ENCODE results near the gene NFIB. TPM values are rescaled to one million over a fixed set of nuclear protein-coding genes. Genes with fewer than 3 reads are reported as not detected.

NFIB gene
- total and polyA plus RNA-seq, 4 donors, result 10.8 to 278 (median 88.6) TPM

- ATAC-seq (ENCODE audit: low FRiP score) (no peak), DNase-seq (no peak)
- Histone ChIP-seq H3K4me1 (ENCODE audit: control insufficient read depth in 1 of 2, insufficient read depth in 2 of 2, low read length in 2 of 2) (no peaks in the 10 kb centered on the region), H3K27me3 (ENCODE audit: control insufficient read depth in 1 of 2, insufficient read depth in 2 of 2, low read length in 1 of 2) (no peaks in the 10 kb centered on the region), H3K9me3 (ENCODE audit: control insufficient read depth, low read length) (no peaks in the 10 kb centered on the region), H3K4me3 (ENCODE audit: low read length in 2 of 2) (no peak overlapping the region), H3K27ac (ENCODE audit: low read depth in 1 of 2, low read length in 2 of 2) (no peak overlapping the region), H3K36me3 (ENCODE audit: control insufficient read depth in 1 of 2, insufficient read depth in 2 of 2, low read length in 1 of 2) (no peaks in the 10 kb centered on the region)
- intact Hi-C loops (cut with DNase I), result no loop called here
Observed at GRCh38 chr9:14325147-14325546, 11.2 kb upstream of the NFIB start.

- Histone ChIP-seq H3K9me3 (ENCODE audit: control insufficient read depth, low read length) (no peaks in the 10 kb centered on the region), H3K4me3 (ENCODE audit: low read length in 2 of 2) (no peak overlapping the region), H3K4me1 (ENCODE audit: control insufficient read depth in 1 of 2, insufficient read depth in 2 of 2, low read length in 2 of 2) (no peaks in the 10 kb centered on the region), H3K27ac (ENCODE audit: low read depth in 1 of 2, low read length in 2 of 2) (peak overlapping the region in 1 of 2 donors; percentile 82), H3K27me3 (ENCODE audit: control insufficient read depth in 1 of 2, insufficient read depth in 2 of 2, low read length in 1 of 2) (no peaks in the 10 kb centered on the region), H3K36me3 (ENCODE audit: control insufficient read depth in 1 of 2, insufficient read depth in 2 of 2, low read length in 1 of 2) (no peaks in the 10 kb centered on the region)
- intact Hi-C loops (cut with DNase I), result loop anchor here in 1 of 2 donors (2.0 to 5.0 kb wide), 3 partner anchors 29 to 409 kb away; no protein-coding TSS in a partner anchor
- DNase-seq, result no peak
- 61 to 75% methylated on average over 2 of the region's 2 CpGs for WGBS, 2 donors
- ATAC-seq (ENCODE audit: low FRiP score), result no peak
Observed at GRCh38 chr9:14323985-14324650, 10.2 kb upstream of the NFIB start.

GRCh38 chr9:14323083-14323971 is 9.4 kb upstream of the NFIB start:
- H3K36me3 ChIP-seq (ENCODE audit: control insufficient read depth in 1 of 2, insufficient read depth in 2 of 2, low read length in 1 of 2), result no peaks in the 10 kb centered on the region
- DNase-seq (no peak), ATAC-seq (ENCODE audit: low FRiP score) (no peak)
- 5% methylated on average over 17 of the region's 17 CpGs for WGBS, 2 donors
- peak overlapping the region; percentile 82 to 87 for H3K27ac ChIP-seq (ENCODE audit: low read depth in 1 of 2, low read length in 2 of 2)
- H3K4me3 ChIP-seq (ENCODE audit: low read length in 2 of 2), result peak overlapping the region; percentile 54 to 79
- H3K9me3 ChIP-seq (ENCODE audit: control insufficient read depth, low read length), result no peaks in the 10 kb centered on the region
- no peaks in the 10 kb centered on the region for H3K27me3 ChIP-seq (ENCODE audit: control insufficient read depth in 1 of 2, insufficient read depth in 2 of 2, low read length in 1 of 2)
- intact Hi-C loops (cut with DNase I), result loop anchor here in 1 of 2 donors (2.0 to 5.0 kb wide), 3 partner anchors 29 to 409 kb away; no protein-coding TSS in a partner anchor
- no peaks in the 10 kb centered on the region for H3K4me1 ChIP-seq (ENCODE audit: control insufficient read depth in 1 of 2, insufficient read depth in 2 of 2, low read length in 2 of 2)

GRCh38 chr9:14322211-14323082 is 8.5 kb upstream of the NFIB start:
- no peaks in the 10 kb centered on the region for H3K9me3 ChIP-seq (ENCODE audit: control insufficient read depth, low read length)
- peak overlapping the region; percentile 31 to 87 for H3K27ac ChIP-seq (ENCODE audit: low read depth in 1 of 2, low read length in 2 of 2)
- H3K36me3 ChIP-seq (ENCODE audit: control insufficient read depth in 1 of 2, insufficient read depth in 2 of 2, low read length in 1 of 2), result no peaks in the 10 kb centered on the region
- H3K4me1 ChIP-seq (ENCODE audit: control insufficient read depth in 1 of 2, insufficient read depth in 2 of 2, low read length in 2 of 2), result no peaks in the 10 kb centered on the region
- H3K27me3 ChIP-seq (ENCODE audit: control insufficient read depth in 1 of 2, insufficient read depth in 2 of 2, low read length in 1 of 2), result no peaks in the 10 kb centered on the region
- WGBS, 2 donors, result 0% methylated on average over 61 to 98 of the region's 98 CpGs
- DNase-seq (peak; percentile 95 to 97), ATAC-seq (ENCODE audit: low FRiP score) (peak; percentile 94)
- peak overlapping the region; percentile 54 to 79 for H3K4me3 ChIP-seq (ENCODE audit: low read length in 2 of 2)
- intact Hi-C loops (cut with DNase I), result loop anchor here in 1 of 2 donors (2.0 to 5.0 kb wide), 3 partner anchors 30 to 408 kb away; no protein-coding TSS in a partner anchor

- WGBS, 2 donors, result 1 to 3% methylated on average over 9 of the region's 9 CpGs
- Histone ChIP-seq H3K9me3 (ENCODE audit: control insufficient read depth, low read length) (no peaks in the 10 kb centered on the region), H3K36me3 (ENCODE audit: control insufficient read depth in 1 of 2, insufficient read depth in 2 of 2, low read length in 1 of 2) (no peaks in the 10 kb centered on the region), H3K27ac (ENCODE audit: low read depth in 1 of 2, low read length in 2 of 2) (peak overlapping the region; percentile 60 to 78), H3K4me3 (ENCODE audit: low read length in 2 of 2) (peak overlapping the region; percentile 51 to 54), H3K27me3 (ENCODE audit: control insufficient read depth in 1 of 2, insufficient read depth in 2 of 2, low read length in 1 of 2) (no peaks in the 10 kb centered on the region), H3K4me1 (ENCODE audit: control insufficient read depth in 1 of 2, insufficient read depth in 2 of 2, low read length in 2 of 2) (no peaks in the 10 kb centered on the region)
- ATAC-seq (ENCODE audit: low FRiP score), result no peak
- DNase-seq, result no peak
- intact Hi-C loops (cut with DNase I), result loop anchor here in 1 of 2 donors (2.0 to 5.0 kb wide), 3 partner anchors 31 to 407 kb away; no protein-coding TSS in a partner anchor
Observed at GRCh38 chr9:14321517-14322130, 7.7 kb upstream of the NFIB start.

- Histone ChIP-seq H3K9me3 (ENCODE audit: control insufficient read depth, low read length) (no peaks in the 10 kb centered on the region), H3K27me3 (ENCODE audit: control insufficient read depth in 1 of 2, insufficient read depth in 2 of 2, low read length in 1 of 2) (no peaks in the 10 kb centered on the region), H3K4me1 (ENCODE audit: control insufficient read depth in 1 of 2, insufficient read depth in 2 of 2, low read length in 2 of 2) (no peaks in the 10 kb centered on the region), H3K36me3 (ENCODE audit: control insufficient read depth in 1 of 2, insufficient read depth in 2 of 2, low read length in 1 of 2) (no peaks in the 10 kb centered on the region), H3K4me3 (ENCODE audit: low read length in 2 of 2) (peak overlapping the region; percentile 51 to 54), H3K27ac (ENCODE audit: low read depth in 1 of 2, low read length in 2 of 2) (peak overlapping the region; percentile 16 to 85)
- WGBS, 2 donors, result 4% methylated on average over 14 of the region's 14 CpGs
- intact Hi-C loops (cut with DNase I), result loop anchor here in 1 of 2 donors (5.0 kb wide), 1 partner anchor 223 kb away; no protein-coding TSS in a partner anchor
- no peak for DNase-seq
- ATAC-seq (ENCODE audit: low FRiP score), result no peak
Observed at GRCh38 chr9:14320271-14321181, 6.6 kb upstream of the NFIB start.

GRCh38 chr9:14318934-14319580 is 5.1 kb upstream of the NFIB start:
- Histone ChIP-seq H3K36me3 (ENCODE audit: control insufficient read depth in 1 of 2, insufficient read depth in 2 of 2, low read length in 1 of 2) (no peaks in the 10 kb centered on the region), H3K4me1 (ENCODE audit: control insufficient read depth in 1 of 2, insufficient read depth in 2 of 2, low read length in 2 of 2) (no peaks in the 10 kb centered on the region), H3K9me3 (ENCODE audit: control insufficient read depth, low read length) (no peaks in the 10 kb centered on the region), H3K27ac (ENCODE audit: low read depth in 1 of 2, low read length in 2 of 2) (peak overlapping the region; percentile 52 to 74), H3K4me3 (ENCODE audit: low read length in 2 of 2) (peak overlapping the region; percentile 66 to 92), H3K27me3 (ENCODE audit: control insufficient read depth in 1 of 2, insufficient read depth in 2 of 2, low read length in 1 of 2) (no peaks in the 10 kb centered on the region)
- WGBS, 2 donors, result 4 to 7% methylated on average over 4 of the region's 4 CpGs
- no peak for ATAC-seq (ENCODE audit: low FRiP score)
- intact Hi-C loops (cut with DNase I), result loop anchor here (10.0 kb wide), 2 partner anchors 64 to 284 kb away; no protein-coding TSS in a partner anchor
- no peak for DNase-seq

Measured in aorta (tissue), 5 donors.